IMR-90 (cell line): ENCODE data around the gene TSPYL4. TPM values are rescaled to one million over a fixed set of nuclear protein-coding genes. Genes with fewer than 3 reads are reported as not detected.

ENCODE experiments used
- ATAC-seq: fragments of 200-7000 bp; cut with Tn5 transposase; 2 replicates; pipeline ENCODE4 v1.9.1; 2020; ENCODE audit warnings: low read depth, mild to moderate bottlenecking, moderate library complexity
- BruUV-seq: library from RNA; stranded (reverse); fragments of 400-500 nt; replicated peaks from 2 replicates; lab custom pipeline; 2021; lab: Mats Ljungman, UMichigan
- CTCF ChIA-PET: fragments of 300-600 bp; formaldehyde crosslinking; extraction: SDS; loops from one replicate; lab custom pipeline; 2021; ENCODE audit warnings: antibody characterized with exemption; lab: Yijun Ruan, JAX
- POLR2A ChIA-PET: fragments of 300-600 bp; sonication (Branson Sonifier 250); formaldehyde crosslinking; loops from one replicate; lab custom pipeline; 2022; ENCODE audit warnings: antibody characterized with exemption; ENCODE audit not compliant: unreplicated experiment; lab: Charles Lee
- DNase-seq: peaks from one replicate; pipeline ENCODE4 v3.0.0; 2013
- H2AFZ ChIP-seq: replicated peaks from 2 replicates; pipeline ENCODE3; 2013; ENCODE audit warnings: low read length, mild to moderate bottlenecking; ENCODE audit not compliant: poor library complexity
- H2AK5ac ChIP-seq: 2 replicates; pipeline ENCODE4 v1.6.1; 2013; ENCODE audit warnings: low read depth, low read length, inconsistent platforms
- H2AK9ac ChIP-seq: replicated peaks from 2 replicates; pipeline ENCODE3; 2013; ENCODE audit warnings: mild to moderate bottlenecking, low read depth, low read length, moderate library complexity; ENCODE audit not compliant: poor library complexity
- H2BK120ac ChIP-seq: 2 replicates; pipeline ENCODE4 v1.6.1; 2013; ENCODE audit warnings: low read depth, low read length, inconsistent platforms
- H2BK15ac ChIP-seq: 3 replicates; pipeline ENCODE4 v1.6.1; 2013; ENCODE audit warnings: low read depth, low read length, inconsistent platforms
- H2BK20ac ChIP-seq: 2 replicates; pipeline ENCODE4 v1.6.1; 2013; ENCODE audit warnings: low read depth, mild to moderate bottlenecking, inconsistent platforms, low read length, moderate library complexity
- H2BK5ac ChIP-seq: 2 replicates; pipeline ENCODE4 v1.6.1; 2013; ENCODE audit warnings: mild to moderate bottlenecking, low read depth, low read length, inconsistent platforms; ENCODE audit not compliant: poor library complexity, severe bottlenecking
- H3K14ac ChIP-seq: replicated peaks from 2 replicates; pipeline ENCODE4 v1.6.1; 2013; ENCODE audit warnings: low read depth, low read length, inconsistent platforms
- H3K18ac ChIP-seq: 2 replicates; pipeline ENCODE4 v1.6.1; 2013; ENCODE audit warnings: low read depth, low read length, control low read depth
- H3K23ac ChIP-seq: 2 replicates; pipeline ENCODE4 v1.6.1; 2013; ENCODE audit warnings: low read depth, low read length, inconsistent platforms
- H3K27ac ChIP-seq: 2 replicates; pipeline ENCODE4 v1.5.1; 2013; ENCODE audit warnings: mild to moderate bottlenecking, control low read depth, low read length; ENCODE audit not compliant: insufficient read depth
- H3K27me3 ChIP-seq: 2 replicates; pipeline ENCODE4 v1.6.1; 2013; ENCODE audit warnings: low read length; ENCODE audit not compliant: control insufficient read depth, insufficient read depth
- H3K36me3 ChIP-seq: 2 replicates; pipeline ENCODE4 v1.6.1; 2013; ENCODE audit warnings: low read length, mixed read lengths; ENCODE audit not compliant: control insufficient read depth, insufficient read depth
- H3K4ac ChIP-seq: 2 replicates; pipeline ENCODE4 v1.6.1; 2013; ENCODE audit warnings: low read depth, low read length, inconsistent platforms
- H3K4me1 ChIP-seq: 2 replicates; pipeline ENCODE4 v1.6.1; 2013; ENCODE audit warnings: low read length, mixed read lengths; ENCODE audit not compliant: control insufficient read depth, insufficient read depth
- H3K4me2 ChIP-seq: 2 replicates; pipeline ENCODE4 v1.6.1; 2013; ENCODE audit warnings: low read depth, mild to moderate bottlenecking, control low read depth, low read length, moderate library complexity
- H3K4me3 ChIP-seq: 2 replicates; pipeline ENCODE4 v1.5.1; 2013; ENCODE audit warnings: low read depth, mild to moderate bottlenecking, control low read depth, low read length, moderate library complexity; ENCODE audit not compliant: insufficient read depth
- H3K56ac ChIP-seq: 2 replicates; pipeline ENCODE4 v1.6.1; 2013; ENCODE audit warnings: low read length, inconsistent platforms; ENCODE audit not compliant: insufficient read depth; ENCODE audit errors: extremely low read depth
- H3K79me1 ChIP-seq, 2 experiments: 2 replicates each; pipeline ENCODE4 v1.6.1; 2013; ENCODE audit warnings: low read length in 2 of 2, inconsistent platforms in 1 of 2, low read depth in 1 of 2
- H3K9ac ChIP-seq: 2 replicates; pipeline ENCODE4 v1.6.1; 2013; ENCODE audit warnings: low read depth, low read length, control low read depth
- H3K9me1 ChIP-seq: 2 replicates; pipeline ENCODE4 v1.6.1; 2013; ENCODE audit warnings: low read length, inconsistent platforms; ENCODE audit not compliant: insufficient read depth
- H3K9me3 ChIP-seq: 2 replicates; pipeline ENCODE4 v1.6.1; 2013; ENCODE audit warnings: low read length; ENCODE audit not compliant: control insufficient read depth, insufficient read depth
- H4K20me1 ChIP-seq: 2 replicates; pipeline ENCODE4 v1.6.1; 2013; ENCODE audit warnings: low read length, inconsistent platforms; ENCODE audit not compliant: insufficient read depth
- H4K5ac ChIP-seq: 2 replicates; pipeline ENCODE4 v1.6.1; 2013; ENCODE audit warnings: mild to moderate bottlenecking, low read depth, low read length, control low read depth
- H4K8ac ChIP-seq, 2 experiments: 2 replicates each; pipeline ENCODE4 v1.6.1; 2013; ENCODE audit warnings: low read depth in 2 of 2, low read length in 2 of 2, control low read depth in 1 of 2, inconsistent platforms in 1 of 2
- H4K91ac ChIP-seq: 2 replicates; pipeline ENCODE4 v1.6.1; 2013; ENCODE audit warnings: low read depth, low read length, inconsistent platforms; ENCODE audit not compliant: insufficient read depth
- BHLHE40 ChIP-seq: fragments of 150-350 bp; IDR thresholded peaks from 2 replicates; pipeline ENCODE4 v1.6.1; 2016; ENCODE audit warnings: mild to moderate bottlenecking, low read depth, low read length
- CEBPB ChIP-seq: IDR thresholded peaks from 2 replicates; pipeline ENCODE4 v1.6.1; 2012; ENCODE audit warnings: low read depth, low read length, improper control_type of control experiment
- CHD1 ChIP-seq: IDR thresholded peaks from 2 replicates; pipeline ENCODE4 v1.6.1; 2012; ENCODE audit warnings: low read depth, low read length, improper control_type of control experiment
- CTCF ChIP-seq: conservative IDR thresholded peaks from 2 replicates; pipeline ENCODE4 v1.5.1; 2012; ENCODE audit warnings: mild to moderate bottlenecking, low read depth, low read length, improper control_type of control experiment
- ELK1 ChIP-seq: fragments of 150-350 bp; IDR thresholded peaks from 2 replicates; pipeline ENCODE4 v1.6.1; 2016; ENCODE audit warnings: low read depth, mild to moderate bottlenecking, low read length, moderate library complexity, borderline replicate concordance
- FOS ChIP-seq: fragments of 150-350 bp; IDR thresholded peaks from 2 replicates; pipeline ENCODE4 v1.6.1; 2016; ENCODE audit warnings: low read depth, low read length
- MAFK ChIP-seq: IDR thresholded peaks from 2 replicates; pipeline ENCODE4 v1.6.1; 2012; ENCODE audit warnings: low read depth, low read length, improper control_type of control experiment
- MAZ ChIP-seq: IDR thresholded peaks from 2 replicates; pipeline ENCODE4 v1.6.1; 2012; ENCODE audit warnings: low read depth, mild to moderate bottlenecking, low read length, improper control_type of control experiment, moderate library complexity, borderline replicate concordance
- MXI1 ChIP-seq: IDR thresholded peaks from 2 replicates; pipeline ENCODE4 v1.6.1; 2012; ENCODE audit warnings: low read depth, mild to moderate bottlenecking, low read length, moderate library complexity, borderline replicate concordance
- NFE2L2 ChIP-seq: fragments of 150-350 bp; IDR thresholded peaks from 2 replicates; pipeline ENCODE4 v1.6.1; 2016; ENCODE audit warnings: low read depth, mild to moderate bottlenecking, low read length
- POLR2A ChIP-seq: IDR thresholded peaks from 2 replicates; pipeline ENCODE4 v1.6.1; 2012; ENCODE audit warnings: mild to moderate bottlenecking, low read depth, low read length
- RAD21 ChIP-seq: IDR thresholded peaks from 2 replicates; pipeline ENCODE4 v1.6.1; 2012; ENCODE audit warnings: low read length, improper control_type of control experiment
- RCOR1 ChIP-seq: IDR thresholded peaks from 2 replicates; pipeline ENCODE4 v1.6.1; 2012; ENCODE audit warnings: mild to moderate bottlenecking, low read length, improper control_type of control experiment; ENCODE audit not compliant: insufficient replicate concordance
- RFX5 ChIP-seq: IDR thresholded peaks from 2 replicates; pipeline ENCODE4 v1.8.0; 2012; ENCODE audit warnings: low read depth, mild to moderate bottlenecking, low read length, moderate library complexity
- SMC3 ChIP-seq: fragments of 150-350 bp; IDR thresholded peaks from 2 replicates; pipeline ENCODE4 v1.6.1; 2016; ENCODE audit warnings: low read depth, mild to moderate bottlenecking, antibody characterized with exemption, low read length, moderate library complexity
- USF2 ChIP-seq: fragments of 150-350 bp; IDR thresholded peaks from 2 replicates; pipeline ENCODE4 v1.6.1; 2017; ENCODE audit warnings: mild to moderate bottlenecking, antibody characterized with exemption, low read length, low read depth
- WGBS, 2 experiments: methylation state at CpG; one replicate each; pipeline versions ENCODE4 v1.1.5 to v1.1.7; 2013; ENCODE audit warnings: missing lambda C conversion rate in 2 of 2; ENCODE audit not compliant: insufficient read length in 1 of 2; ENCODE audit errors: extremely low coverage in 2 of 2; 5-methylcytosine and 5-hydroxymethylcytosine counted together
- dilution Hi-C: fragments of 300-500 bp; cut with HindIII; formaldehyde crosslinking; loops from one replicate; pipeline ENCODE4 v1.14.3; 2018; ENCODE audit warnings: low sequenced_read_pairs; ENCODE audit not compliant: unreplicated experiment
- in situ Hi-C: fragments of 300-500 bp; cut with MboI; formaldehyde crosslinking; loops from 3 replicates; pipeline ENCODE4 v1.14.3; 2019; ENCODE audit warnings: low sequenced_read_pairs, inconsistent platforms, mixed read lengths
- intact Hi-C: fragments of 100-400 bp; cut with micrococcal nuclease; formaldehyde crosslinking; loops from 2 replicates; pipeline ENCODE4 v1.10.0; 2022
- polyA plus RNA-seq, 3 experiments: library from polyadenylated mRNA; depleted of rRNA; stranded (reverse); fragments of >200 nt; gene quantifications; 2 replicates each; pipeline ENCODE4 v1.2.3, GENCODE V29; 2012; ENCODE audit warnings: low replicate concordance in 1 of 3
- total RNA-seq: library from RNA; depleted of rRNA; stranded (reverse); fragments of >200 nt; gene quantifications from 2 replicates; pipeline ENCODE4 v1.2.3, GENCODE V29; 2012

TSPYL4 gene
- total and polyA plus RNA-seq, 2 of the 4 experiments (the other 2 are of a cell fraction), result 22.0 to 29.9 TPM

- dilution Hi-C loops (no loop called here), intact Hi-C loops (loop anchor here (5.0 kb wide), 2 partner anchors 38 to 97 kb away; partner anchors contain the start of gene TSPYL4), in situ Hi-C loops (no loop called here)
- H3K23ac ChIP-seq, result no peak overlapping the region
- no peak overlapping the region for H3K27ac ChIP-seq
- H4K8ac ChIP-seq, result no peak overlapping the region
- no peak overlapping the region for H2AK5ac ChIP-seq
- no peak overlapping the region for H3K18ac ChIP-seq
- H2BK5ac ChIP-seq, result no peak overlapping the region
- no peak overlapping the region for H4K91ac ChIP-seq
- no TSS peak for BruUV-seq
- no peak overlapping the region for H3K14ac ChIP-seq
- no peak overlapping the region for H3K56ac ChIP-seq
- H2BK120ac ChIP-seq, result no peak overlapping the region
- no peaks in the 10 kb centered on the region for H3K27me3 ChIP-seq
- no peaks in the 10 kb centered on the region for H3K36me3 ChIP-seq
- no peak overlapping the region for H2BK20ac ChIP-seq
- no peak overlapping the region for H3K4me2 ChIP-seq
- ATAC-seq (no peak), DNase-seq (no peak)
- H2AFZ ChIP-seq, result no peak overlapping the region
- H4K5ac ChIP-seq, result no peak overlapping the region
- peaks cover 3% of the 10 kb centered on the region; the same call in 1 of the 2 replicates for H3K9me1 ChIP-seq
- no peak overlapping the region for H2AK9ac ChIP-seq
- H3K4me3 ChIP-seq, result no peak overlapping the region
- H2BK15ac ChIP-seq, result no peak overlapping the region
- no peaks in the 10 kb centered on the region for H4K20me1 ChIP-seq
- no peaks in the 10 kb centered on the region for H3K9me3 ChIP-seq
- H3K9ac ChIP-seq, result no peak overlapping the region
- ChIA-PET POLR2A (no interaction called here), CTCF (interaction anchor here (0.6 to 1.2 kb wide), 3 partner anchors 21 to 99 kb away, joined by 3 to 6 read pairs (median 3); no protein-coding TSS in a partner anchor)
- H3K4me1 ChIP-seq, result peaks cover 7% of the 10 kb centered on the region
- no peak for TF ChIP-seq SMC3
- TF ChIP-seq MXI1, result no peak
- TF ChIP-seq RCOR1, result no peak
- TF ChIP-seq FOS, result no peak
- no peak for TF ChIP-seq RAD21
- no peak for TF ChIP-seq MAFK
- no peak for TF ChIP-seq RFX5
- TF ChIP-seq CHD1, result no peak
- no peak for TF ChIP-seq CTCF
- TF ChIP-seq NFE2L2, result no peak
- TF ChIP-seq USF2, result no peak
- TF ChIP-seq MAZ, result no peak
- TF ChIP-seq CEBPB, result no peak
- TF ChIP-seq ELK1, result no peak
- TF ChIP-seq POLR2A, result no peak
- TF ChIP-seq BHLHE40, result no peak
- WGBS, 2 experiments, result 100% methylated on average over 1 of the region's 1 CpG; no CpG with 5 or more reads in 1 of the 2 experiments
- H3K79me1 ChIP-seq, result no peaks in the 10 kb centered on the region
- H3K4ac ChIP-seq, result no peak overlapping the region
Measured at GRCh38 chr6:116214681-116215080, 39.2 kb downstream of the TSPYL4 start.
